AG09309 (cell line): ENCODE results near the gene TBXAS1.
"Not testable (repeated sequence)": the region's sequence is repeated elsewhere in the genome, so short reads cannot be mapped to it uniquely, and the experiment has no call there.

Experiments
- DNase-seq: peaks from one replicate; pipeline ENCODE4 v3.0.0-alpha.2; 2010; ENCODE audit warnings: low read depth
- H3K4me3 ChIP-seq: 2 replicates; pipeline ENCODE4 v1.5.1; 2011; ENCODE audit warnings: mild to moderate bottlenecking, low read depth, low read length, moderate library complexity; ENCODE audit not compliant: control insufficient read depth
- CTCF ChIP-seq: IDR thresholded peaks from 2 replicates; pipeline ENCODE4 v1.5.1; 2011; ENCODE audit warnings: mild to moderate bottlenecking, low read depth, low read length, inconsistent platforms; ENCODE audit not compliant: insufficient read depth, control insufficient read depth; ENCODE audit errors: missing control alignments

Gene TBXAS1

DNA sequence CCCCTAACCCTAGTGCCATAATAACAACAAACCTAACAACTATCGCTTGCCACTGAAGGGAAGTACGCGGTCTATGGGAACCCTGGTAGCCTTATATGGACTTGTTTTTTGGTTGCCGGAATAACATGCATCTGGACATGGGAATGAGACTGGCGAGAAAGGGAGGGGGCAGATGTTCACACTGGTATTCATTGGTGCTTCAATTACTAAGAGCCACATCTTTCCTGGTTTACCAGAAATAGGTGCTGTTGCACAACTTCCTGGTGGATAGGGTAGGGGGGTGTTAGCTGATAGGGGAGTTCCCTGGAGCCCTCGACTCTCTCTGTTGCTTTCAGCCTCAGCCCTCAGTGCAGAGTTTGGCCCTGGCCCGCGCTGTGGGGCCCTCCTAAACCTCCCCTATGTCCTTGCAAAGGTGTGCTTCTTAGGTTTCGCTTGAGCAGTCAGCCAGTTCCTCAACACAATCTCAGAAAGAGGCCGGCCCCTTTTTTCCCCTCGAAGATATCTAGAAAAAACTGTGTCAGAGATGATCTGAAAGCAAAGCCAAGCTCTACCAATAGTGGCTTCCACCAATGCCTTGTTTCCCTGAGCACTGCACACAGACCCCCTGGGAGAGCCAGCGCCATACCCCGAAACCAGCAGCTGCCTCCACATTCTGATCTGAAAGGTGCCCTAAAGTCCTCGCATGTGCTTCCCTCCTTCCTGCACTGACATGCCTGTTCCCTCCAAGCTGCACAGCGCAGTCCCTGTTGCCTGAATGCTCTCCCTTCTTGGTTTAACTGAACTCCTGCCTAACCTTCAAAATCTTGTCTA lies 13.5 kb downstream of the TBXAS1 start:
- TF ChIP-seq CTCF = no peak
- no peak overlapping the region for H3K4me3 ChIP-seq
- DNase-seq = no peak

- H3K4me3 ChIP-seq, DNase-seq: not testable (repeated sequence)
Observed at GRCh38 chr7:139843211-139843537, 14.1 kb downstream of the TBXAS1 start.

DNA sequence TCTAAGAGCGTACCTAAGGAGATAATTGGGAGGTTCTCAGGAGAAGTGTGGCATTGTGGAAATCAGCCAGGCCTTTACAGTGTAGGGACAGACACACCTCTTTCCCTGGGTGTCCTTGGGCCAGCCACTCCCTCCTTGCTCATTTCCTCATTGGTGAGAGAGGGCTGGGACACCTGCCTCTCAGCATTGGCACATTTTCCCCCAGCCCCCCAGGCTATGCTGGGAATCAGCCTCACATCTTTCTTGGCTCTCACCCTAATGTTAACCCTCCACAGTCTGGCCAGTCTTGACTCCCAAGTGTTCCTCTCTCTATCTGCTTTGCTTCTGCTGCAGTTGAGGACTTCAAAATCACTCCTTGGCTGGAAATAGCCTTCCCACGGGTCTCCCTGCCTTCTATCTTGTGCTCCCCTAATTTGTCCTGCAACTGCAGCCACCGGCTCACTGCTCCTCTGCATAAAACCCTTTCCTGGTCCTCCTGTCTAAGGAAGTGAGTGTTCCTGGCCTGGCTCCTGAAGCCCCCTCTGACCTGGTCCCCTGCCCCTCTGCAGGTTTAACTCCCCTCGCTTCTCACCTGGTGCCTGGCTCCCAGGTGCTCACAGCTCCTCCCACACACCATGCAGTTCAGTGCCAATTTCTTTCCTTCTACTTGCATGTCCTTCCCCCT lies 15.8 kb downstream of the TBXAS1 start:
- no peak for DNase-seq
- TF ChIP-seq CTCF = no peak
- no peak overlapping the region for H3K4me3 ChIP-seq

GRCh38 chr7:139845443-139845805 lies 16.4 kb downstream of the TBXAS1 start:
- no peak for TF ChIP-seq CTCF
- DNase-seq = no peak
- H3K4me3 ChIP-seq = no peak overlapping the region

DNA sequence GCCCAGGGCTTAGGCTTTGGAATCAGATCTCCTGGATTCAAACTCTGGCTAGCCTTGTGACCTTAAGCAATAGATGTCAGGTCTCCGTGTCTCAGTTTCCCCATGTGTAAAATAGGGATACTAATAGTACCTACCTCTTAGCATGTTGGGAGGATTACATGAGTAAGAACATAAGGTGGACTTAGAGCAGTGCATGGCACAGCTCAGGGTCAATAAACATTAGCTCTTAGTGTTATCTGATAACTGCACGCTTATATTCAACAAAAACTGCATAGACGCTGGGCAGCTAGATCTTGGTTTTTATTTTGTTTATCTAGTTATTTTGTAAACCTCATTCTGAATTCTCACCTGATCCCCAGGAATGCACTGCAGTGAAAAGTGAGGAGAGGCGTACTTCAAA lies 17.2 kb downstream of the TBXAS1 start:
- TF ChIP-seq CTCF = no peak
- no peak overlapping the region for H3K4me3 ChIP-seq
- no peak for DNase-seq

DNA sequence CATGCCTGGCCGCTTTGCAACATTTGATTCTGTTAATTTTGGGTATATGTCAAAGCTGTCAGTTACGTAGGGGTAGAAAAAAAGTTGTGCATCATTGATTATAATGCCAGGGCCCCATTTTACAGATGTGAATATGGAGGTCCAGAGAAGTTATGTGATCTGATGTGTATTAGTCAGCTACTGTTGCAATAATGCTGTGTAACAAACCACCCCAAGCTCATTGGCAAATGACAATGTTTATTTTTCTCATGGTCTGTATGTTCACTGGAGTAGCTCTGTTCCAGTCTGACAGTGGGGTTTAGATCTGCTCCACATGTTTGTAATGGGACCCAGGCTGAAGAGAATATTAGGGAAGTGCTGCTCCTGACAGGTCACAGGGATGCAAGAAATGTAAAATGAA lies 19.2 kb downstream of the TBXAS1 start:
- H3K4me3 ChIP-seq = no peak overlapping the region
- no peak for DNase-seq
- TF ChIP-seq CTCF = no peak

- no peak overlapping the region for H3K4me3 ChIP-seq
- no peak for DNase-seq
- no peak for TF ChIP-seq CTCF
Observed at GRCh38 chr7:139850906-139851305, 21.8 kb downstream of the TBXAS1 start.
